Ovary (tissue), 3 donors: ENCODE measurements around the gene FABP3.

Experiments
- CTCF ChIP-seq, 3 donors: fragments of 450-650 bp in 2 of 3; fragments of 200-600 bp in 1 of 3; IDR thresholded peaks; one replicate each; pipeline versions ENCODE4 v1.5.1 to v1.8.0; 2016 to 2022; ENCODE audit warnings: antibody characterized with exemption in 3 of 3, mild to moderate bottlenecking in 1 of 3
- EP300 ChIP-seq: sonication (generic); formaldehyde crosslinking; IDR thresholded peaks from one replicate; pipeline ENCODE4 v1.6.1; 2017; ENCODE audit warnings: antibody characterized with exemption
- POLR2A ChIP-seq: fragments of 450-650 bp; IDR thresholded peaks from one replicate; pipeline ENCODE4 v1.6.1; 2017; ENCODE audit warnings: antibody characterized with exemption, mild to moderate bottlenecking, moderate library complexity
- donor health status: DM: no; HTN: no; CAD: no.

DNA sequence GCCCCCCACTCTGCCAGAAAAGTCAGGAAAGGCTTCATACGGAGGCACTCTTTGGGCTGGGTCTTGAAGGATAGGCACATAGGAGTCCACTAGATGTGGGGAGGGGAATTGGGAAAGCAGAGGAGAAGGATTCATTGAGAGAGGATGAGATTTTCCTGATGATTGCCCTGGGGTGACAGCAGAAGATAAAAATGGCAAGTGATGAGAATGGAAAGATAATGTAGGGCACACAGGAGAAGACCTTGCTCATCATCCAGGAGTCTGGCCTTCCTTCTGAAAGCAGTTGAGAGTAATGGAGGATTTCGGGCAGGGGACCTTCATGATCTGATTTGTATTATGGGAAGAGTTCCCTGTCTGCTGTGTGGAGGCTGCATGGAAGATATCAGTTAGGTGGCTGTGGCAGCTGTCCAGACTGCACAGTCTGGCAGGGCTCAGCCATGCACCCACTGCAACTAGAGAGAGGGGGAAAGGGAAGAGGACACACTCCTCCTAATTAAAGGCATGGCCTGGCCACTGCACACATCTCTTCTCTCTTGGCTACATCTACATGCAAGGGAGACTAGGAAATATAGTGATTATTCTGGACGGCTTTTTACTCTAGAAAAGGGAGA is 9.6 kb upstream of the FABP3 start:
- TF ChIP-seq CTCF (IDR thresholded peaks at IDR 0.05) (no peak), EP300 (no peak), POLR2A (no peak)
